Measurements from ENCODE around the gene PCSK6.

PCSK6 gene

GRCh38 chr15:101498717-101499480 lies 9.4 kb upstream of the PCSK6 start:
- DNase-seq: no peak

GRCh38 chr15:101498076-101498716 lies 8.7 kb upstream of the PCSK6 start:
- DNase-seq: no peak

GRCh38 chr15:101497484-101498034 lies 8.1 kb upstream of the PCSK6 start:
- DNase-seq: no peak

GRCh38 chr15:101497017-101497416 lies 7.5 kb upstream of the PCSK6 start:
- DNase-seq: no peak

- no peak for DNase-seq
Measured at GRCh38 chr15:101496198-101496986, 6.9 kb upstream of the PCSK6 start.

- no peak for DNase-seq
Measured at GRCh38 chr15:101495334-101496197, 6.1 kb upstream of the PCSK6 start.

- DNase-seq: no peak
Measured at GRCh38 chr15:101494251-101494796, 4.8 kb upstream of the PCSK6 start.

- DNase-seq: no peak
Measured at GRCh38 chr15:101492766-101493692, 3.5 kb upstream of the PCSK6 start.

- no peak for DNase-seq
Measured at GRCh38 chr15:101491734-101492640, 2.5 kb upstream of the PCSK6 start.

GRCh38 chr15:101490922-101491733 lies 1.6 kb upstream of the PCSK6 start:
- DNase-seq: no peak

- DNase-seq: no peak
Measured at GRCh38 chr15:101490408-101490891, 943 bp upstream of the PCSK6 start.

GRCh38 chr15:101489237-101489598 lies 289 bp downstream of the PCSK6 start:
- no peak for DNase-seq

- DNase-seq: no peak
Measured at GRCh38 chr15:101488300-101489164, 975 bp downstream of the PCSK6 start.

- no peak for DNase-seq
Measured at GRCh38 chr15:101486696-101487459, 2.6 kb downstream of the PCSK6 start.

GRCh38 chr15:101483462-101483861 lies 6.0 kb downstream of the PCSK6 start:
- DNase-seq: no peak

GRCh38 chr15:101482526-101483371 lies 6.8 kb downstream of the PCSK6 start:
- DNase-seq: no peak

All from NCI-H1930 (cell line).